ENCODE measurements around the gene SKP2. TPM values are rescaled to one million over a fixed set of nuclear protein-coding genes. Genes with fewer than 3 reads are reported as not detected.
"Not testable (repeated sequence)": the region's sequence is repeated elsewhere in the genome, so short reads cannot be mapped to it uniquely, and the experiment has no call there.

The SKP2 gene
- total RNA-seq, 1 donor from 2014 or later, result 98.4 TPM

GRCh38 chr5:36177715-36178523 lies 26.0 kb downstream of the SKP2 start:
- Mint-ChIP-seq H3K27me3 (no peaks in the 10 kb centered on the region), H3K4me1 (ENCODE audit: unreplicated experiment) (peaks cover 8% of the 10 kb centered on the region), H3K4me3 (no peak overlapping the region), H3K36me3 (peaks cover 34% of the 10 kb centered on the region), H3K27ac (no peak overlapping the region), H3K9me3 (no peaks in the 10 kb centered on the region)
- no peak for DNase-seq (ENCODE audit: extremely low spot score, unreplicated experiment)
- TF ChIP-seq CTCF (conservative IDR thresholded peaks at IDR 0.05), result peak; percentile 77

- peaks cover 36% of the 10 kb centered on the region for H3K36me3 Mint-ChIP-seq
- DNase-seq (ENCODE audit: extremely low spot score, unreplicated experiment), result no peak
- no peak overlapping the region for H3K4me3 Mint-ChIP-seq
- TF ChIP-seq CTCF (conservative IDR thresholded peaks at IDR 0.05), result no peak
- H3K27ac Mint-ChIP-seq, result no peak overlapping the region
- no peaks in the 10 kb centered on the region for H3K27me3 Mint-ChIP-seq
- H3K9me3 Mint-ChIP-seq, result no peaks in the 10 kb centered on the region
- peaks cover 8% of the 10 kb centered on the region for H3K4me1 Mint-ChIP-seq (ENCODE audit: unreplicated experiment)
These were observed 26.6 kb downstream of the SKP2 start for GRCh38 chr5:36178524-36178890.

GRCh38 chr5:36179950-36180349 lies 28.0 kb downstream of the SKP2 start:
- peak overlapping the region; percentile 15 for H3K27ac Mint-ChIP-seq
- no peak for DNase-seq (ENCODE audit: extremely low spot score, unreplicated experiment)
- H3K4me1 Mint-ChIP-seq (ENCODE audit: unreplicated experiment), result peaks cover 8% of the 10 kb centered on the region
- H3K9me3 Mint-ChIP-seq, result no peaks in the 10 kb centered on the region
- no peak for TF ChIP-seq CTCF (conservative IDR thresholded peaks at IDR 0.05)
- no peak overlapping the region for H3K4me3 Mint-ChIP-seq
- no peaks in the 10 kb centered on the region for H3K27me3 Mint-ChIP-seq
- H3K36me3 Mint-ChIP-seq, result peaks cover 33% of the 10 kb centered on the region

- no peak for DNase-seq (ENCODE audit: extremely low spot score, unreplicated experiment)
- Mint-ChIP-seq H3K27me3 (no peaks in the 10 kb centered on the region), H3K4me3 (no peak overlapping the region), H3K36me3 (peaks cover 37% of the 10 kb centered on the region), H3K27ac (peak overlapping the region; percentile 15), H3K4me1 (ENCODE audit: unreplicated experiment) (peaks cover 8% of the 10 kb centered on the region), H3K9me3 (peaks cover under 1% of the 10 kb centered on the region)
- TF ChIP-seq CTCF (conservative IDR thresholded peaks at IDR 0.05), result no peak
These were observed 28.8 kb downstream of the SKP2 start for GRCh38 chr5:36180556-36181350.

GRCh38 chr5:36181774-36182173 lies 29.9 kb downstream of the SKP2 start:
- no peak overlapping the region for H3K27ac Mint-ChIP-seq
- H3K4me3 Mint-ChIP-seq, result no peak overlapping the region
- H3K36me3 Mint-ChIP-seq, result peaks cover 46% of the 10 kb centered on the region
- peaks cover 5% of the 10 kb centered on the region for H3K9me3 Mint-ChIP-seq
- TF ChIP-seq CTCF (conservative IDR thresholded peaks at IDR 0.05), result no peak
- H3K27me3 Mint-ChIP-seq, result no peaks in the 10 kb centered on the region
- DNase-seq (ENCODE audit: extremely low spot score, unreplicated experiment), result no peak
- peaks cover 8% of the 10 kb centered on the region for H3K4me1 Mint-ChIP-seq (ENCODE audit: unreplicated experiment)

GRCh38 chr5:36184408-36184807 lies 32.5 kb downstream of the SKP2 start:
- not testable (repeated sequence) for H3K4me3 Mint-ChIP-seq

More at GRCh38 chr5:36184408-36184807, 32.5 kb downstream of the SKP2 start:
- H3K27ac Mint-ChIP-seq; H3K27me3 Mint-ChIP-seq; H3K4me1 Mint-ChIP-seq (ENCODE audit: unreplicated experiment); DNase-seq (ENCODE audit: extremely low spot score, unreplicated experiment): not testable (repeated sequence)
- Mint-ChIP-seq H3K36me3 (peaks cover 70% of the 10 kb centered on the region), H3K9me3 (peaks cover 14% of the 10 kb centered on the region)
